ENCODE results near the gene ADAMTSL3.

DNA sequence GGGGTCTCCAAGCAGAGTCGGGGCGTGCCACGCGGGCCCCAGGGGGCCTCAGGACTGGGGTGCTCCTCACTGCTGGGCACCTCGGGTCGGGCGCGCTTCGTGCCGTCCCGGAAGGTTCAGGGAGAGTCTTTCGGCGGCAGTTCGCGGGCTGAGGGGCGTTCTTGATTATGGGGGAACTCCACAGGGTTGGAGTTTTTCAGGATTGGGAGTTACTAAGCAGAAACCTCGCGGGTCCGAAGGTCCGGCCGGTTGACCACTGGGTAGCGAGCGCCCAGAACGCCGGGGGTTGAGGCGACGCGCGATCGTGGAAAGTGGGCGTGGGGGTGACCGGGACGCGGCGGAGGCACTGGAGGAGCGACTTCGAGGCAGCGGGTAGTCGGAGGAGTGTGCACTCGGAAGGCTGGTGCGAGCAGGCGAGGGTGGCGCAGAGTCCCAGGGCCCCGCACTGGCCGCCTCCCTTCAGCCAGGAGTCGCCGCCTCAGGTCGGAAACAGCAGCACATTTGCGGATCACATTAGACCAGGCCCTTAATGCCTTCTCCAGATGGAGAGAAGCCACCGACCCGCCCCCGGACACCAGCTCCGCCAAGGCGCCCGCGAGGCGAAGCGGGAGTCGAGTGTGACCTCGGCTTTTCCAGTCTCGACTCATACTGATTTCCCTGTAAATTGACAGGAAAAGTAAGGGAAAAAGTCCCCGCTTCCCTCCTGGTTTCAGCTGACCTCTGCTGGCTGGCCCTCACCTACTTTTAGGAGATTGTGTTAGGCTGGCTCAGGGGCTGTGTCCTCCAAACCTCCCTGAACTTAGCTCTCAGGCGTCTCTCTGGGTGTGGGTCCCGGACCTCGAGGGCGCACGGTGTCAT, 685 bp downstream of the ADAMTSL3 start:
- TF ChIP-seq, protein P1, sequence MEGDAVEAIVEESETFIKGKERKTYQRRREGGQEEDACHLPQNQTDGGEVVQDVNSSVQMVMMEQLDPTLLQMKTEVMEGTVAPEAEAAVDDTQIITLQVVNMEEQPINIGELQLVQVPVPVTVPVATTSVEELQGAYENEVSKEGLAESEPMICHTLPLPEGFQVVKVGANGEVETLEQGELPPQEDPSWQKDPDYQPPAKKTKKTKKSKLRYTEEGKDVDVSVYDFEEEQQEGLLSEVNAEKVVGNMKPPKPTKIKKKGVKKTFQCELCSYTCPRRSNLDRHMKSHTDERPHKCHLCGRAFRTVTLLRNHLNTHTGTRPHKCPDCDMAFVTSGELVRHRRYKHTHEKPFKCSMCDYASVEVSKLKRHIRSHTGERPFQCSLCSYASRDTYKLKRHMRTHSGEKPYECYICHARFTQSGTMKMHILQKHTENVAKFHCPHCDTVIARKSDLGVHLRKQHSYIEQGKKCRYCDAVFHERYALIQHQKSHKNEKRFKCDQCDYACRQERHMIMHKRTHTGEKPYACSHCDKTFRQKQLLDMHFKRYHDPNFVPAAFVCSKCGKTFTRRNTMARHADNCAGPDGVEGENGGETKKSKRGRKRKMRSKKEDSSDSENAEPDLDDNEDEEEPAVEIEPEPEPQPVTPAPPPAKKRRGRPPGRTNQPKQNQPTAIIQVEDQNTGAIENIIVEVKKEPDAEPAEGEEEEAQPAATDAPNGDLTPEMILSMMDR (IDR thresholded peaks at IDR 0.05; ENCODE audit: insufficient read depth, low read depth, low read length): no peak
- TF ChIP-seq EZH2 (IDR thresholded peaks at IDR 0.05; ENCODE audit: insufficient read depth, low read length): no peak

Data from astrocyte (in vitro differentiated cells and primary cell).